ENCODE measurements around the gene DBX2.

- TF ChIP-seq REST (IDR thresholded peaks at IDR 0.05) = no peak
- TF ChIP-seq YY1 (IDR thresholded peaks at IDR 0.05) = no peak
These were observed 37.7 kb upstream of the DBX2 start for GRCh38 chr12:45088608-45089007.
